AG04450 (cell line): ENCODE data around the gene SLC28A1. TPM values are rescaled to one million over a fixed set of nuclear protein-coding genes. Genes with fewer than 3 reads are reported as not detected.
"Not testable (repeated sequence)": the region's sequence is repeated elsewhere in the genome, so short reads cannot be mapped to it uniquely, and the experiment has no call there.

ENCODE experiments used
- CTCF ChIA-PET: fragments of 300-600, 350-600 bp; formaldehyde crosslinking; extraction: SDS; loops from one replicate; lab custom pipeline; 2022; ENCODE audit warnings: antibody characterized with exemption, inconsistent platforms; lab: Charles Lee
- POLR2A ChIA-PET: fragments of 350-600 bp; formaldehyde crosslinking; extraction: SDS; loops from one replicate; lab custom pipeline; 2021; ENCODE audit warnings: antibody characterized with exemption, inconsistent platforms; lab: Yijun Ruan, JAX
- DNase-seq: peaks from one replicate; pipeline ENCODE4 v3.0.0-alpha.2; 2011; ENCODE audit warnings: low read depth, low spot score
- H3K27ac ChIP-seq: one replicate; pipeline ENCODE4 v1.5.1; 2012; ENCODE audit warnings: low read depth, low read length, control low read depth
- H3K27me3 ChIP-seq: one replicate; pipeline ENCODE4 v1.6.0; 2012; ENCODE audit warnings: low read length; ENCODE audit not compliant: control insufficient read depth, insufficient read depth
- H3K4me3 ChIP-seq: 2 replicates; pipeline ENCODE4 v1.5.1; 2011; ENCODE audit warnings: mild to moderate bottlenecking, low read depth, low read length, control low read depth
- H3K9me3 ChIP-seq: 2 replicates; pipeline ENCODE4 v1.5.1; 2012; ENCODE audit warnings: low read length; ENCODE audit not compliant: control insufficient read depth, insufficient read depth
- CTCF ChIP-seq: IDR thresholded peaks from 2 replicates; pipeline ENCODE4 v1.5.1; 2011; ENCODE audit warnings: low read depth, low read length, control low read depth, inconsistent platforms
- polyA plus RNA-seq: library from polyadenylated mRNA; depleted of rRNA; stranded (reverse); fragments of >200 nt; gene quantifications from 2 replicates; pipeline ENCODE4 v1.2.3, GENCODE V29; 2011

Gene SLC28A1
- polyA plus RNA-seq, 1 experiment = not detected

- peaks cover 12% of the 10 kb centered on the region for H3K27me3 ChIP-seq
- CTCF ChIA-PET = no interaction called here
- no peak overlapping the region for H3K4me3 ChIP-seq
- H3K27ac ChIP-seq = no peak overlapping the region
- DNase-seq = no peak
- TF ChIP-seq CTCF = no peak
- POLR2A ChIA-PET = no interaction called here
- no peaks in the 10 kb centered on the region; the same call in 1 of the 2 replicates for H3K9me3 ChIP-seq
Measured at GRCh38 chr15:84872009-84872910, 12.2 kb upstream of the SLC28A1 start.

- no peak for TF ChIP-seq CTCF
- H3K9me3 ChIP-seq = no peaks in the 10 kb centered on the region; the same call in 1 of the 2 replicates
- CTCF ChIA-PET = no interaction called here
- peaks cover 12% of the 10 kb centered on the region for H3K27me3 ChIP-seq
- H3K27ac ChIP-seq = no peak overlapping the region
- no peak overlapping the region for H3K4me3 ChIP-seq
- DNase-seq = no peak
- POLR2A ChIA-PET = no interaction called here
Measured at GRCh38 chr15:84873997-84874396, 10.5 kb upstream of the SLC28A1 start.

GRCh38 chr15:84874981-84875699 lies 9.3 kb upstream of the SLC28A1 start:
- POLR2A ChIA-PET = no interaction called here
- no peak for TF ChIP-seq CTCF
- no peaks in the 10 kb centered on the region; the same call in 1 of the 2 replicates for H3K9me3 ChIP-seq
- no peak overlapping the region for H3K27ac ChIP-seq
- CTCF ChIA-PET = no interaction called here
- DNase-seq = no peak
- peaks cover 8% of the 10 kb centered on the region for H3K27me3 ChIP-seq
- H3K4me3 ChIP-seq = no peak overlapping the region

GRCh38 chr15:84876269-84876668 lies 8.2 kb upstream of the SLC28A1 start:
- ChIA-PET CTCF (interaction anchor here (0.7 to 1.7 kb wide), 5 partner anchors 31 to 290 kb away, joined by 3 to 8 read pairs (median 5); no protein-coding TSS in a partner anchor), POLR2A (no interaction called here)
- DNase-seq = no peak
- Histone ChIP-seq H3K27ac (no peak overlapping the region), H3K27me3 (peaks cover 15% of the 10 kb centered on the region), H3K9me3 (no peaks in the 10 kb centered on the region; the same call in 1 of the 2 replicates), H3K4me3 (no peak overlapping the region)
- no peak for TF ChIP-seq CTCF

GRCh38 chr15:84877701-84878100 lies 6.8 kb upstream of the SLC28A1 start:
- H3K9me3 ChIP-seq, DNase-seq, H3K27ac ChIP-seq, H3K4me3 ChIP-seq, POLR2A ChIA-PET: not testable (repeated sequence)
- CTCF ChIA-PET = interaction anchor here (0.6 to 1.7 kb wide), 17 partner anchors 8 to 290 kb away, joined by 3 to 8 read pairs (median 4); partner anchors contain the start of gene WDR73
- peaks cover 13% of the 10 kb centered on the region for H3K27me3 ChIP-seq
